ENCODE results near the gene TRAPPC4. TPM values are rescaled to one million over a fixed set of nuclear protein-coding genes. Genes with fewer than 3 reads are reported as not detected.
"Not testable (repeated sequence)": the region's sequence is repeated elsewhere in the genome, so short reads cannot be mapped to it uniquely, and the experiment has no call there.

Gene TRAPPC4, protein sequence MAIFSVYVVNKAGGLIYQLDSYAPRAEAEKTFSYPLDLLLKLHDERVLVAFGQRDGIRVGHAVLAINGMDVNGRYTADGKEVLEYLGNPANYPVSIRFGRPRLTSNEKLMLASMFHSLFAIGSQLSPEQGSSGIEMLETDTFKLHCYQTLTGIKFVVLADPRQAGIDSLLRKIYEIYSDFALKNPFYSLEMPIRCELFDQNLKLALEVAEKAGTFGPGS
- 75.9 TPM for total RNA-seq
- polyA plus RNA-seq, result 60.4 TPM
- long read RNA-seq, donor 1, result 0 reads
- long read RNA-seq, donor 2, result 0 reads
- long read RNA-seq, donor 3, transcript TRAPPC4-210 (4 exons, 1,135 nt), result minor isoform, 10 of 69 reads
- long read RNA-seq, donor 3, transcript TRAPPC4-214 (5 exons, 1,759 nt), result major isoform, 49 of 69 reads
- long read RNA-seq, donor 3, partial matches to known transcripts, result 0 of 69 reads
- long read RNA-seq, donor 3, other reads (novel, unspliced or antisense), result 0 of 69 reads
- long read RNA-seq, donor 4, transcript TRAPPC4-214 (5 exons, 1,759 nt), result major isoform, 14 of 18 reads
- long read RNA-seq, donor 4, partial matches to known transcripts, result 0 of 18 reads
- long read RNA-seq, donor 4, other reads (novel, unspliced or antisense), result 0 of 18 reads
- long read RNA-seq, donor 5, transcript TRAPPC4-210 (4 exons, 1,135 nt), result minor isoform, 5 of 57 reads
- long read RNA-seq, donor 5, transcript TRAPPC4-204 (2 exons, 1,924 nt), result minor isoform, 6 of 57 reads
- long read RNA-seq, donor 5, transcript TRAPPC4-214 (5 exons, 1,759 nt), result major isoform, 39 of 57 reads
- long read RNA-seq, donor 5, partial matches to known transcripts, result 0 of 57 reads
- long read RNA-seq, donor 5, other reads (novel, unspliced or antisense), result 0 of 57 reads
- long read RNA-seq, donor 6, transcript TRAPPC4-214 (5 exons, 1,759 nt), result major isoform, 29 of 36 reads
- long read RNA-seq, donor 6, partial matches to known transcripts, result 0 of 36 reads
- long read RNA-seq, donor 6, other reads (novel, unspliced or antisense), result 0 of 36 reads
- long read RNA-seq, donor 7, transcript TRAPPC4-214 (5 exons, 1,759 nt), result major isoform, 22 of 31 reads
- long read RNA-seq, donor 7, partial matches to known transcripts, result 0 of 31 reads
- long read RNA-seq, donor 7, other reads (novel, unspliced or antisense), result 0 of 31 reads
- long read RNA-seq, donor 8, transcript TRAPPC4-214 (5 exons, 1,759 nt), result major isoform, 12 of 16 reads
- long read RNA-seq, donor 8, partial matches to known transcripts, result 0 of 16 reads
- long read RNA-seq, donor 8, other reads (novel, unspliced or antisense), result 0 of 16 reads
- long read RNA-seq, donor 9, transcript TRAPPC4-214 (5 exons, 1,759 nt), result major isoform, 13 of 19 reads
- long read RNA-seq, donor 9, partial matches to known transcripts, result 0 of 19 reads
- long read RNA-seq, donor 9, other reads (novel, unspliced or antisense), result 0 of 19 reads
- long read RNA-seq, donor 10, transcript TRAPPC4-214 (5 exons, 1,759 nt), result major isoform, 24 of 32 reads
- long read RNA-seq, donor 10, partial matches to known transcripts, result 0 of 32 reads
- long read RNA-seq, donor 10, other reads (novel, unspliced or antisense), result 0 of 32 reads

DNA sequence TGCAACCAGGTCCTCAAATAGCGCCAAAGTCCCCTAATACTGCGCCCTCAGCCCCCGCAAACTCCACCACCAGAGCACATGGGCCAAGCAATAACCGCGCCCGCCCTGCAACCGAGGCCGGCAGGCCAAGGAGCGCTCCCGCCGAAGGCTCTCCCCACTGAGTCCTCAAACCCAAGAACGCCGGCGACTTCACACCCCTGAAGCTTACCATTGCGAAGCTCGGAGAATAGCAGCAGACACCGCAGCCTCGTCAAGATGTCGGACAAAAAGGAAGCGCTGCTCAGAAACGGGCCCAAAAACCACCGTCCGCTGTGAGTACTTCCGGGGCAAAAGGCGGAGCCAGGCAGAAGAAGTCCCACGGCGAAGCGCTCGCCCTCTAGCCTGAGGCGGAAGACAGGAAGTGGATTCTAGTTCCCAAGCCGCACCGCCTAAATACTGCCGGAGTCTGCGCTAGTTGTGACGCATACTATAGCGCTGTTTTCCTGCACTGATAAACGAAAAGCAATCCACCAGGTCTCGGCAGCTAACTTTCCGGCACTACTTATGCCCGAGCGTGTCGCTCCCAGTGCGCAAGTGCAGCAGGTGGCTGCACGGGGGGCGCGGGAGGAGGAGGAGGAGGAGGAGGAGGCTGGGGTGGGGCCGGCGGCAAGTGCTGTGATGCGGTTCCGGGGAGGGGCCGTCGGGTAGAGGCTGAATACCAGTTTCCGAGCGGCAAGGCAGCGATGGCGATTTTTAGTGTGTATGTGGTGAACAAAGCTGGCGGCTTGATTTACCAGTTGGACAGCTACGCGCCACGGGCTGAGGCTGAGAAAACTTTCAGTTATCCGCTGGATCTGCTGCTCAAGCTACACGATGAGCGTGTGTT, at the start of gene TRAPPC4, which contains the start of gene RPS25:
TSS of gene TRAPPC4 (plus strand) at position 693 of the 865 bp plus-strand sequence. CDS start at position 723, 30 bp downstream.
TSS of gene RPS25 (minus strand) at position 270 of the 865 bp plus-strand sequence. CDS start at position 211, 59 bp downstream.
- H3K9me3 ChIP-seq (ENCODE audit: control insufficient read depth in 2 of 2, insufficient read depth in 1 of 2, low read length in 1 of 2), result peaks cover 0 to 6% of the 10 kb centered on the region in 2 donors
- DNase-seq (ENCODE audit: low read depth in 6 of 9, low spot score in 9 of 9), result peak; percentile 93 to 98 (median 96)
- H3K27me3 ChIP-seq (ENCODE audit: control insufficient read depth in 2 of 2, insufficient read depth in 1 of 2, low read length in 1 of 2), result no peaks in the 10 kb centered on the region
- WGBS, result under 1% methylated on average over 63 of the region's 63 CpGs
- peaks cover 39 to 56% of the 10 kb centered on the region in 2 donors for H3K36me3 ChIP-seq (ENCODE audit: control insufficient read depth in 2 of 2, insufficient read depth in 2 of 2, low read length in 1 of 2)
- peaks cover 18 to 29% of the 10 kb centered on the region in 2 donors for H3K4me1 ChIP-seq (ENCODE audit: control insufficient read depth in 2 of 2, insufficient read depth in 2 of 2, low read length in 2 of 2)
- H3K4me3 ChIP-seq (ENCODE audit: low read length in 2 of 2), result peak within 1 kb of the TSS; percentile 64 to 100
- peak within 1 kb of the TSS; percentile 99 for H3K27ac ChIP-seq (ENCODE audit: low read depth in 1 of 2, low read length in 1 of 2)

DNA sequence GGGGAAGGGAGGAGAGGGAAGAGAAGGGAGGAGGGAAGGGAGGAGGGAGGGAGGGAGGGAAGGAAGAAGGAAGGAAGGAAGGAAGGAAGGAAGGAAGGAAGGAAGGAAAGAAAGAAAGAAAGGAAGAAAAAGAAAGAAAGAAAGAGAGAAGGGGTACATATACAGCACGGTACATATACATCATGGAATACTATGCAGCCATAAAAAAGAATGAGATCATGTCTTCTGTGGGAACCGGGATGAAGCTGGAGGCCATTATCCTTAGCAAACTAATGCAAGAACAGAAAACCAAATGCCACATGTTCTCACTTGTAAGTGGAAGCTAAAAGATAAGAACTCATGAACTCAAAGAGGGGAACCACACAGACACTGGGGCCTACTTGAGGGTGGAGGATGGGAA, 49.1 kb upstream of the TRAPPC4 start:
- DNase-seq (ENCODE audit: low read depth in 6 of 9, low spot score in 9 of 9); H3K27ac ChIP-seq (ENCODE audit: low read depth in 1 of 2, low read length in 1 of 2); H3K4me3 ChIP-seq (ENCODE audit: low read length in 2 of 2); H3K4me1 ChIP-seq (ENCODE audit: control insufficient read depth in 2 of 2, insufficient read depth in 2 of 2, low read length in 2 of 2); H3K36me3 ChIP-seq (ENCODE audit: control insufficient read depth in 2 of 2, insufficient read depth in 2 of 2, low read length in 1 of 2); H3K9me3 ChIP-seq (ENCODE audit: control insufficient read depth in 2 of 2, insufficient read depth in 1 of 2, low read length in 1 of 2): not testable (repeated sequence)
- WGBS, result 96% methylated on average over 2 of the region's 2 CpGs
- H3K27me3 ChIP-seq (ENCODE audit: control insufficient read depth in 2 of 2, insufficient read depth in 1 of 2, low read length in 1 of 2), result peaks cover 0 to 19% of the 10 kb centered on the region in 2 donors

DNA sequence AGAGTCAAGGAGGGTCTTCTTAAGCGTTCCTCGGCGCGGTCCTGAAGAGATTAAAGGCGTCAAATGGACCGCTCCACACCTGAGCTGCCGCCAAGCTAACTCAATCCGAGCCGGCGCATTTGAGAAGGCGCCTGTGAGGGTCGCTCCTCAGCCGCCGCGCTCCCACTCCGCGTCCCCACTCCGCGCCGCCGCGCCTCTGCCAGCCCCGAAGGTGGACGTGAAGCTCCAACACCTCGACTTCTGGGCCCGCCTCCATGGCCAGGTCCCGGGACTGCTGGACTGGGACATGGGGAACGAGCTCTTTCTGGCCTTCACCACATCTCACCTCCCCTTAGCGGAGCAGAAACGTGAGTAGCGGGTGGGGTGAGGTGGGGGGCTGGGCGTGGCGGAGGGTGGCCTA, 46.9 kb upstream of the TRAPPC4 start, which contains the start of gene FOXR1:
TSS of gene FOXR1 (plus strand) at position 116 of the 400 bp plus-strand sequence. CDS start at position 287, 171 bp downstream.
- Histone ChIP-seq H3K27me3 (ENCODE audit: control insufficient read depth in 2 of 2, insufficient read depth in 1 of 2, low read length in 1 of 2) (peaks cover 0 to 19% of the 10 kb centered on the region in 2 donors), H3K27ac (ENCODE audit: low read depth in 1 of 2, low read length in 1 of 2) (no peak within 1 kb of the TSS), H3K9me3 (ENCODE audit: control insufficient read depth in 2 of 2, insufficient read depth in 1 of 2, low read length in 1 of 2) (peaks cover 2 to 4% of the 10 kb centered on the region in 2 donors), H3K36me3 (ENCODE audit: control insufficient read depth in 2 of 2, insufficient read depth in 2 of 2, low read length in 1 of 2) (no peaks in the 10 kb centered on the region), H3K4me1 (ENCODE audit: control insufficient read depth in 2 of 2, insufficient read depth in 2 of 2, low read length in 2 of 2) (no peaks in the 10 kb centered on the region), H3K4me3 (ENCODE audit: low read length in 2 of 2) (no peak within 1 kb of the TSS)
- no peak for DNase-seq (ENCODE audit: low read depth in 6 of 9, low spot score in 9 of 9)
- 60% methylated on average over 33 of the region's 33 CpGs for WGBS

DNA sequence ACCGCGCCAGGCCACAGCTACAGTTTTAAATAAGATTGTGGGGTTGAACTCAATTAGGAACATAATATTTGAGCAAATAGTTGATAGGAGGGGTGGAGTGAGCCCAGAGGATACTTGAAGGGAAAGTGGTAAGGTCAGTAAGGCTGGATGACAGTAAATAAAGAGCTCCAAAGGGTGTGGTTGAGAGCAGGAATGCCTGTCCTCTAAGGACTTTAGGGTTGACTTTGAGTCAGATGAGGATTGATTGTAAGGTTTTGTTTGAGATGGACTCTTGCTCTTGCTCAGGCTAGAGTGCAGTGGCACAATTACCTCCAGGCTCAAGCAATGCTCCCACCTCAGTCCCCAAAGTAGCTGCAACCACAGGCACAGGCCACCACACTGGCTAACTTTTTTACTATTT, 44.6 kb upstream of the TRAPPC4 start:
- Histone ChIP-seq H3K4me3 (ENCODE audit: low read length in 2 of 2) (no peak overlapping the region), H3K4me1 (ENCODE audit: control insufficient read depth in 2 of 2, insufficient read depth in 2 of 2, low read length in 2 of 2) (peaks cover 0 to 3% of the 10 kb centered on the region in 2 donors), H3K9me3 (ENCODE audit: control insufficient read depth in 2 of 2, insufficient read depth in 1 of 2, low read length in 1 of 2) (peaks cover 2 to 4% of the 10 kb centered on the region in 2 donors), H3K27me3 (ENCODE audit: control insufficient read depth in 2 of 2, insufficient read depth in 1 of 2, low read length in 1 of 2) (peaks cover 0 to 19% of the 10 kb centered on the region in 2 donors), H3K36me3 (ENCODE audit: control insufficient read depth in 2 of 2, insufficient read depth in 2 of 2, low read length in 1 of 2) (no peaks in the 10 kb centered on the region), H3K27ac (ENCODE audit: low read depth in 1 of 2, low read length in 1 of 2) (no peak overlapping the region)
- no peak for DNase-seq (ENCODE audit: low read depth in 6 of 9, low spot score in 9 of 9)
- WGBS, result 81% methylated on average over 2 of the region's 2 CpGs

DNA sequence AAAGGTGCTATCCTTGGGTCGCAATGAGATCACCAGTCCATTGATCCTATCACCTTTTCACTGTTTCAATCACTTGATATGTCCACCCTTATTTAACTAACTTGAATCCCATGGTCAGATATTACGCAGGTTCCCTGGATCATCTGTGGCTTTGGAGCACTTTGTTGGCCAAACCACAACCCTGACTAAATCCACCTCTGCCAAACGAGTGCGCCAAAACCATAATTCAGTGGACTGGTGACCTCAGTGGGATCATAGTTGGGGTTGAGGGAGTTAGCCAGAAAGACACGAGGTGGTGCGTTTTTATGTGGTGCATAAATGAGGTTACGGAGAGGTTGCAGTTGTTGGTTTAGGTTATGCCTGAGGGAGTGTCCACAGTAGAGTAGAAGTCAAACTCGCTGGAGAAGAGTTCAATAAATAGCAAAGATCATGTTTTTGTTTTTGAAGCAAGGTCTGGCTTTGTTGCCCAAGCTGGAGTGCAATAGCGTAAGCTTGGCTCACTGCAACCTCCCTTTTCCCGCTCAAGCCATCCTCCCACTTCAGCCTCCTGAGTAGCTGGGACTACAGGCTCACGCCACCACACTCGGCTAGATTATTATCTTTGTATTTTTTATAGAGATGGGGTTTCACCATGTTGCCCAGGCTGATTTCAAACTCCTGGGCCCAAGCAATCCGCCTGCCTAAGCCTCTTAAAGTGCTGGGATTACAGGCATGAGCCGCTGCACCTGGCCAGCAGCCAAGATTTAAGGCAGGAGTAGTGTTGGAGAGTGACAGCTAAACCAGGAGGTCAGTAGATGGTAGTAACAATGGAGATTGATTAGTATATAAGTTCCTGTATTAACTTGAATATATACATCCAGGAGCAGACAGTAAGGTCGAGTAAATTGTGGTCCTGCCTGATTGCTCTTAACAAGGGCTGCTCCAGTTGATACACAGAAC, 42.5 kb upstream of the TRAPPC4 start:
- DNase-seq (ENCODE audit: low read depth in 6 of 9, low spot score in 9 of 9), result no peak
- Histone ChIP-seq H3K4me3 (ENCODE audit: low read length in 2 of 2) (no peak overlapping the region), H3K27me3 (ENCODE audit: control insufficient read depth in 2 of 2, insufficient read depth in 1 of 2, low read length in 1 of 2) (peaks cover 0 to 13% of the 10 kb centered on the region in 2 donors), H3K9me3 (ENCODE audit: control insufficient read depth in 2 of 2, insufficient read depth in 1 of 2, low read length in 1 of 2) (peaks cover 2 to 4% of the 10 kb centered on the region in 2 donors), H3K27ac (ENCODE audit: low read depth in 1 of 2, low read length in 1 of 2) (no peak overlapping the region), H3K36me3 (ENCODE audit: control insufficient read depth in 2 of 2, insufficient read depth in 2 of 2, low read length in 1 of 2) (no peaks in the 10 kb centered on the region), H3K4me1 (ENCODE audit: control insufficient read depth in 2 of 2, insufficient read depth in 2 of 2, low read length in 2 of 2) (peaks cover 4 to 18% of the 10 kb centered on the region in 2 donors)
- 96% methylated on average over 15 of the region's 15 CpGs for WGBS

DNA sequence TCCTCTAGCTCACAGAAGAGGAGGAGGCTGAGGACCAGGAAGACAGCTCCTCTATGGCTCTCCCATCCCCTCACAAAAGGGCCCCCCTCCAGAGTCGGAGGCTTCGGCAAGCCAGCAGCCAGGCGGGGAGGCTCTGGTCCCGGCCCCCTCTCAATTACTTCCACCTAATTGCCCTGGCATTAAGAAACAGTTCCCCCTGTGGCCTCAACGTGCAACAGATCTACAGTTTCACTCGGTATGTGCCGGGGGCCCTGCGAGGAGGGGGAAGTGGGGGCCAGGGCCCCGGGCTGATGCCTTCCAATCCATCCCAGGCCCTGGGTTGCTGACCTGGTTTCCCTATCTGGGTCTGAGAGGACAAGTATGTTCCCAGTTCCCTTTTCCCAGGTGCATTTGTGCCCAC, 39.1 kb upstream of the TRAPPC4 start:
- Histone ChIP-seq H3K4me1 (ENCODE audit: control insufficient read depth in 2 of 2, insufficient read depth in 2 of 2, low read length in 2 of 2) (peaks cover 4 to 18% of the 10 kb centered on the region in 2 donors), H3K27ac (ENCODE audit: low read depth in 1 of 2, low read length in 1 of 2) (no peak overlapping the region), H3K27me3 (ENCODE audit: control insufficient read depth in 2 of 2, insufficient read depth in 1 of 2, low read length in 1 of 2) (no peaks in the 10 kb centered on the region), H3K9me3 (ENCODE audit: control insufficient read depth in 2 of 2, insufficient read depth in 1 of 2, low read length in 1 of 2) (no peaks in the 10 kb centered on the region), H3K4me3 (ENCODE audit: low read length in 2 of 2) (no peak overlapping the region), H3K36me3 (ENCODE audit: control insufficient read depth in 2 of 2, insufficient read depth in 2 of 2, low read length in 1 of 2) (no peaks in the 10 kb centered on the region)
- peak in 2 of 9 donors; percentile 10 to 31 for DNase-seq (ENCODE audit: low read depth in 6 of 9, low spot score in 9 of 9)
- 20% methylated on average over 9 of the region's 9 CpGs for WGBS
